Activated T-helper 2 cell treated with anti-CD3 and anti-CD28 coated beads, Interferon-gamma antibody, Interleukin-2, Interleukin-4, amounts not matched to agents 10 μg/mL and 5 μg/mL and 100 μg/mL, durations not matched to agents 14 hours and 24 hours and 36 hours (primary cell): ENCODE data around the gene FAM13C. TPM values are rescaled to one million over a fixed set of nuclear protein-coding genes. Genes with fewer than 3 reads are reported as not detected.

Source experiments
- DNase-seq: peaks from one replicate; pipeline ENCODE4 v3.0.0; 2021; ENCODE audit warnings: low spot score
- H3K27ac Mint-ChIP-seq: one replicate; pipeline ENCODE4 v1.8.0; 2021; ENCODE audit warnings: mixed read lengths
- H3K27me3 Mint-ChIP-seq: one replicate; pipeline ENCODE4 v1.8.0; 2021; ENCODE audit warnings: low read depth, mixed read lengths
- H3K36me3 Mint-ChIP-seq: one replicate; pipeline ENCODE4 v1.8.0; 2021; ENCODE audit warnings: low read depth, mixed read lengths
- H3K4me1 Mint-ChIP-seq: one replicate; pipeline ENCODE4 v1.8.0; 2021; ENCODE audit warnings: low read depth, mixed read lengths
- H3K4me3 Mint-ChIP-seq: one replicate; pipeline ENCODE4 v1.8.0; 2021; ENCODE audit warnings: low read depth, mild to moderate bottlenecking, moderate library complexity, mixed read lengths
- H3K9me3 Mint-ChIP-seq: one replicate; pipeline ENCODE4 v1.8.0; 2021; ENCODE audit warnings: mixed read lengths
- intact Hi-C: fragments of 100-400 bp; cut with micrococcal nuclease; formaldehyde crosslinking; loops from one replicate; pipeline ENCODE4 v1.15.1; 2023
- total RNA-seq: library from RNA; stranded (reverse); gene quantifications from 2 replicates; pipeline ENCODE4 v1.2.3, GENCODE V29; 2022

FAM13C gene
- total RNA-seq, 1 donor from 2014 or later: not detected

GRCh38 chr10:59324597-59324996, 37.8 kb downstream of the FAM13C start:
- Mint-ChIP-seq H3K4me1 (no peaks in the 10 kb centered on the region), H3K36me3 (no peaks in the 10 kb centered on the region), H3K27me3 (no peaks in the 10 kb centered on the region), H3K4me3 (no peak overlapping the region), H3K9me3 (no peaks in the 10 kb centered on the region), H3K27ac (no peak overlapping the region)
- no peak for DNase-seq
- intact Hi-C loops: no loop called here

- DNase-seq: no peak
- Mint-ChIP-seq H3K27me3 (no peaks in the 10 kb centered on the region), H3K4me3 (no peak overlapping the region), H3K9me3 (no peaks in the 10 kb centered on the region), H3K27ac (no peak overlapping the region), H3K36me3 (no peaks in the 10 kb centered on the region), H3K4me1 (no peaks in the 10 kb centered on the region)
- intact Hi-C loops: no loop called here
These were observed 38.4 kb downstream of the FAM13C start for GRCh38 chr10:59323831-59324401.

DNA sequence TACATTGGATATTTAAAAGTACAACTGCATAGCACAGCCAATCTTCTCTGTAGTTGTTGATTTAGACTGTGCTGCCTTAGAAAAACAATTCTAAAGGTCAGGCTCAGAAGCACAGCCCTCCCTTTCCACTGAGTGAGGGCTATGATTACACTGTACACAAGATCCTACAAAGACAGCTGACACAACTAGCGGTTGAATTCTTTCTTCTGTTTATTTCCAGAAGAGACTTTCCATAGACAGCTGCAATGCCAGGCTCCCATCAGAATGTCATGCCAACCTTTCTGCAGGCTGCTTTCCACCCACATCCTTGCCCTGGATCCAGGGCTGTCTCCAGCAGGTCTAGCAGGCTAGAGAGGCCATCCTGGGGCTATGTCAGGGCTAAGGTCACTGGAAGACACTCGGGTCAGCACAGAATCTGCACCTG, 39.3 kb downstream of the FAM13C start:
- Mint-ChIP-seq H3K4me3 (no peak overlapping the region), H3K9me3 (no peaks in the 10 kb centered on the region), H3K4me1 (no peaks in the 10 kb centered on the region), H3K36me3 (no peaks in the 10 kb centered on the region), H3K27ac (no peak overlapping the region), H3K27me3 (no peaks in the 10 kb centered on the region)
- DNase-seq: no peak
- intact Hi-C loops: no loop called here

DNA sequence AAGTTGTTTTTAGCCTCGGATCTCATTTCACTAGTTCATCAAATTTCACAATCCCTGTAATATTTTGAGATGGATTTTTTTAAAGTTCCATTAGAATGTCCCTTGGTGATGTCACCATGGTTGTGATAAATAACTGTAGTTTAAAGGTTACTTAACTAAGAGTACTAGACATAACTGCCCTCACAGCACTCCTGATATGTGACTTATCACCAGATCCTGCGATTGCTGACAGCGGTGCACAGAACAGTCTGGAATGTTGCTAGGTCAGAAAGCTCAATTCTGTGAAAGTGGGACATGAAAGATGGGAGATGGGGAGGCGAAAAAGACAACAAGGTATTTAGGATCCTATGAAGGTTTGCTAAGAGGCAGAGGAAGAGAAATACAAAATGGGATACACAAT, 40.2 kb downstream of the FAM13C start:
- intact Hi-C loops: no loop called here
- Mint-ChIP-seq H3K27ac (no peak overlapping the region), H3K4me1 (no peaks in the 10 kb centered on the region), H3K36me3 (no peaks in the 10 kb centered on the region), H3K9me3 (no peaks in the 10 kb centered on the region), H3K4me3 (no peak overlapping the region), H3K27me3 (no peaks in the 10 kb centered on the region)
- no peak for DNase-seq

DNA sequence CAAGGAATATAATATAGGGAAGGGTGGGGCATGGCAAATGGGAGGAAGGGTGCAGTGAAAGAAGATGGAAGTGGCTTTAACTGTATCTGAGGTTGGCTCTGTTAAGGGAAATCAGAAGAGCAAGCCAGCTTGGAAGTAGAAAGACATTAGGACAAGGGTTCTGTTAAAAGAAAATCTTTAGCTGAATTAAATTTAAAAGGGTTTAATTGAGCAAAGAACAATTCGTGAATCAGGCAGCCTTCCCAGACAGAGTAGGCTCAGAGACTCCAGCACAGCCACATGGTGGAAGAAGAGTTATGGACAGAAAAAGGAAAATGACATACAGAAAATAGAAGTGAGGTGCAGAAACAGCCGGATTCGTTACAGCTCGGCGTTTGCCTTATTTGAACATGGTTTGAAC, 42.0 kb downstream of the FAM13C start:
- H3K4me1 Mint-ChIP-seq: no peaks in the 10 kb centered on the region
- H3K36me3 Mint-ChIP-seq: no peaks in the 10 kb centered on the region
- no peak overlapping the region for H3K4me3 Mint-ChIP-seq
- intact Hi-C loops: no loop called here
- no peaks in the 10 kb centered on the region for H3K27me3 Mint-ChIP-seq
- no peaks in the 10 kb centered on the region for H3K9me3 Mint-ChIP-seq
- H3K27ac Mint-ChIP-seq: no peak overlapping the region
- DNase-seq: no peak

DNA sequence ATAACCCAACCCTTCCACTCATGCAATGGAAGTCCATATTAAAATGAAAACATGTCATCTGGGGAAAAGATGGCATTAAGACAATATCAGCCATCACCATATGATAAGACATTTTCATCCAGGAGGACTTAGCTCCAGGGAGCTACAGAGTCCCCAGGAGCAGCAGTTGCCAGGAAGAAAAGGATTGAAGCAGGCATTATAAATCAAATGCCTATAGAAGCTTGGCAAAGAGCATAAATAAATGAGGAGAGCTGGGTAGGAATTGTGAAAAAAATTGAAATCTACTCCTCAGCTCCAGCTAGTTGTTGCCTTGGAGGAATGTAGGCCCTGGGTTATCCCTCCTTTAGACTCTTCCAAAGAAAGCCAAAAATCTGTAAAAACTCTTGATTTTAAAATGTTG, 42.5 kb downstream of the FAM13C start:
- Mint-ChIP-seq H3K4me1 (no peaks in the 10 kb centered on the region), H3K36me3 (no peaks in the 10 kb centered on the region), H3K4me3 (no peak overlapping the region), H3K9me3 (no peaks in the 10 kb centered on the region), H3K27me3 (no peaks in the 10 kb centered on the region), H3K27ac (no peak overlapping the region)
- intact Hi-C loops: no loop called here
- no peak for DNase-seq

DNA sequence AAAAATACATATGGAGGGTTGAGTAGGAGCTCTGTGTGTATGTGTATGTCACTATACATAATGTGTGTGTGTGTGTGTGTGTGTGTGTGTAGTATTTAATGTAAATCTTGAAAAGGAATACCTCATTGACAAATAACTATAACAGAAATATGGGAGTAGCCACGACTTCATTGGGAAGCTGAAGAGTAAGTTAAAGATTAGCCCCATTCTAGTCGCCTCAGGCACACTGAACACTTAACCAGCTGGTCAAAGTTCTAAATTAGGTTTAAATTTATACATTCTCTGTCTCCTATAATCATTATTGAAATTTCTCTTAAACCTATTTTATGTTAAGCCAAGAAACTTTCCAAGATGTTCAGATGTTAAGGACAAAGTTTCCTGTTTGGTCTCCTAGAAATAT, 45.3 kb downstream of the FAM13C start:
- H3K27ac Mint-ChIP-seq: no peak overlapping the region
- H3K4me1 Mint-ChIP-seq: no peaks in the 10 kb centered on the region

GRCh38 chr10:59315465-59315864, 46.9 kb downstream of the FAM13C start:
- Mint-ChIP-seq H3K36me3 (no peaks in the 10 kb centered on the region), H3K4me1 (no peaks in the 10 kb centered on the region), H3K27ac (no peak overlapping the region), H3K27me3 (no peaks in the 10 kb centered on the region), H3K9me3 (no peaks in the 10 kb centered on the region), H3K4me3 (no peak overlapping the region)
- no peak for DNase-seq
- intact Hi-C loops: no loop called here

More for the DNA sequence above, 45.3 kb downstream of the FAM13C start:
- Mint-ChIP-seq H3K36me3 (no peaks in the 10 kb centered on the region), H3K9me3 (no peaks in the 10 kb centered on the region), H3K27me3 (no peaks in the 10 kb centered on the region), H3K4me3 (no peak overlapping the region)
- DNase-seq: no peak
- intact Hi-C loops: no loop called here

- H3K4me1 Mint-ChIP-seq: no peaks in the 10 kb centered on the region
- no peaks in the 10 kb centered on the region for H3K36me3 Mint-ChIP-seq
These were observed 48.1 kb downstream of the FAM13C start for GRCh38 chr10:59314268-59314667.

DNA sequence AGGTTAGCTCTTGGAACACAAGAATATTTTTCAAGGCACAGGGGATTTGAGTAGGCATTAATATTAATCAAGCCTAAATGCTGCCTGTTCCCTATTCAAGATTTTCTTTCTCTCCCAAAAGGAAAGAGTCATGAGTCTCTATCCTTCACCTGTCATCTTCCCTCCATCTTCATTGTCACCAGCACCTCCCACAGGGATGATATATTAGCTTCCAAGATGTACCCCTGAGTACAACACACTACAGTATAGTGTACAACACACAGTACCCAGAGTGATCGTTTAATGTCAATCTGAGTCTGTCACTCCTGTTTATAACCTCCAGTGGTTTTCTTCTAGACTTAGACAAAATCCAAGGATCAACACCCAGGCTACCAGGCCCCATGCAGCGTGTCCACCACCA, 50.1 kb downstream of the FAM13C start:
- Mint-ChIP-seq H3K27me3 (no peaks in the 10 kb centered on the region), H3K36me3 (no peaks in the 10 kb centered on the region), H3K27ac (no peak overlapping the region), H3K4me1 (no peaks in the 10 kb centered on the region), H3K9me3 (no peaks in the 10 kb centered on the region), H3K4me3 (no peak overlapping the region)
- DNase-seq: no peak
- intact Hi-C loops: no loop called here

More at GRCh38 chr10:59314268-59314667, 48.1 kb downstream of the FAM13C start:
- H3K27ac Mint-ChIP-seq: no peak overlapping the region
- H3K27me3 Mint-ChIP-seq: no peaks in the 10 kb centered on the region
- no peak overlapping the region for H3K4me3 Mint-ChIP-seq
- no peak for DNase-seq
- no peaks in the 10 kb centered on the region for H3K9me3 Mint-ChIP-seq
- intact Hi-C loops: no loop called here

DNA sequence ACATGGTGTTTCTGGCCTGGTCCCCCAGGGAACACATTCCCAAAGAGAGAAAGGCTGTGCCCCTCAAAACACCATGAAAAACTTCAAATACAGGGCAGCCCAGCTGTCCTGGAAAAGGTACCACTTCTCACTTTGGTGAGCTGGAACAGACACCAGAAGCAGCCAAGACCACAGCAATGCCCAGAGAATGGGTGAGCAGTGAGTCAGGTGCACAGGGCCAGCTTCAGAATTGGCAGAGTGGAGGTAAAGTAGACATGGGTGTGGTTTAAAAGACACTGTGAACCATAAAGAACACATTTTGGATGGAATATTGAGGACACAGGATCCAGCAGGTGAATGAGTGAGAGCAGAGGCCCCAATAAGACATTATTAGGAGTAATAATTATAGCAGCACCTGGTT, 51.3 kb downstream of the FAM13C start:
- no peaks in the 10 kb centered on the region for H3K9me3 Mint-ChIP-seq
- no peaks in the 10 kb centered on the region for H3K36me3 Mint-ChIP-seq
- H3K27ac Mint-ChIP-seq: no peak overlapping the region
- no peak overlapping the region for H3K4me3 Mint-ChIP-seq
- H3K27me3 Mint-ChIP-seq: no peaks in the 10 kb centered on the region
- no peak for DNase-seq
- no peaks in the 10 kb centered on the region for H3K4me1 Mint-ChIP-seq
- intact Hi-C loops: no loop called here

GRCh38 chr10:59310324-59310914, 51.9 kb downstream of the FAM13C start:
- H3K4me3 Mint-ChIP-seq: no peak overlapping the region
- H3K36me3 Mint-ChIP-seq: no peaks in the 10 kb centered on the region
- H3K9me3 Mint-ChIP-seq: no peaks in the 10 kb centered on the region
- intact Hi-C loops: no loop called here
- H3K27ac Mint-ChIP-seq: no peak overlapping the region
- no peak for DNase-seq
- H3K27me3 Mint-ChIP-seq: no peaks in the 10 kb centered on the region
- H3K4me1 Mint-ChIP-seq: no peaks in the 10 kb centered on the region

DNA sequence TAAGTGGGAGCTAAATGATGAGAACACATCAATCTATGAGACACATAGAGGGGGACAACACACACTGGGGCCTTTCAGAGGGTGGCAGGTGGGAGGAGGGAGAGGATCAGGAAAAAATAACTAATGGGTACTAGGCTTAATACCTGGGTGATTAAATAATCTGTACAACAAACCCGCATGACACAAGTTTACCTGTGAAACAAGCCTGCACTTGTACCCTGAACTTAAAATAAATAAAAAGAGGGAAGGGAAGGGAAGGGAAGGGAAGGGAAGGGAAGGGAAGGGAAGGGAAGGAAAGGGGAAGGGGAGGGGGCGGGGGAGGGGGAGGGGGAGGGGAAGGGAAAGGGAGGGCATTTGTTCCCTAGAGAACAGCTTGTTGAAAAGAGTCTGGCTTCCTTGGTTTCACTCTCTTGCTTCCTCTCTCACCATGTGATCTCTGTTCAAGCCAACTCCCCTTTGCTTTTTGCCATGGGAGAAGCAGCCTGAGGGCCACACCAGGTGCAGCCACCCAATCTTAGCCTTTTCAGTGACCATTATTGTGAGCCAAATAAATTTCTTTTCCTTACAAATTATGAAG, 57.7 kb downstream of the FAM13C start:
- intact Hi-C loops: no loop called here
- Mint-ChIP-seq H3K27ac (no peak overlapping the region), H3K4me3 (no peak overlapping the region), H3K27me3 (no peaks in the 10 kb centered on the region), H3K9me3 (no peaks in the 10 kb centered on the region), H3K36me3 (no peaks in the 10 kb centered on the region), H3K4me1 (no peaks in the 10 kb centered on the region)
- no peak for DNase-seq
